ENCODE measurements around the gene RPS21.

The RPS21 gene

DNA sequence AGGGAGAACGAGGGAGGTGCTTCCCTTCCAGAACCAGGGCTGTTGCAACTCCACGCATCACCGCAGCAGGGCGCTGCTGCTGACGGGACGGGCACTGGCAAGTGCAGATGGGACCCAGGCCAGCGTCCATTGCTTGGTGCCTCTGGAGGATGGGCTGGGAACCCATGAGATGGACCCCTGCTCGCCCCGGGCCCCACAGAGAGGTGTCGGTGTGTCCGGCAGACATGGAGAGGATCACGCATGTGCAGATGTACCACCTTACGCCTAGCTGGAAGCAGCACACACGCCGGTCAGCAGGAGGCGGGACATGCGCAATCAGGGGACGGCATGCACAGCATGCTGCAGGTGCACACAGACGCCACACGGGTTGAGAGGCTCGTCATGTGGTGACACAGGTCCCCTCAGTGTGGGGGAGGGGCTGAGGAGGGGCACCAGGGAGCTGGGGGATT is 14.5 kb downstream of the RPS21 start:
- TF ChIP-seq, protein P1, sequence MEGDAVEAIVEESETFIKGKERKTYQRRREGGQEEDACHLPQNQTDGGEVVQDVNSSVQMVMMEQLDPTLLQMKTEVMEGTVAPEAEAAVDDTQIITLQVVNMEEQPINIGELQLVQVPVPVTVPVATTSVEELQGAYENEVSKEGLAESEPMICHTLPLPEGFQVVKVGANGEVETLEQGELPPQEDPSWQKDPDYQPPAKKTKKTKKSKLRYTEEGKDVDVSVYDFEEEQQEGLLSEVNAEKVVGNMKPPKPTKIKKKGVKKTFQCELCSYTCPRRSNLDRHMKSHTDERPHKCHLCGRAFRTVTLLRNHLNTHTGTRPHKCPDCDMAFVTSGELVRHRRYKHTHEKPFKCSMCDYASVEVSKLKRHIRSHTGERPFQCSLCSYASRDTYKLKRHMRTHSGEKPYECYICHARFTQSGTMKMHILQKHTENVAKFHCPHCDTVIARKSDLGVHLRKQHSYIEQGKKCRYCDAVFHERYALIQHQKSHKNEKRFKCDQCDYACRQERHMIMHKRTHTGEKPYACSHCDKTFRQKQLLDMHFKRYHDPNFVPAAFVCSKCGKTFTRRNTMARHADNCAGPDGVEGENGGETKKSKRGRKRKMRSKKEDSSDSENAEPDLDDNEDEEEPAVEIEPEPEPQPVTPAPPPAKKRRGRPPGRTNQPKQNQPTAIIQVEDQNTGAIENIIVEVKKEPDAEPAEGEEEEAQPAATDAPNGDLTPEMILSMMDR (IDR thresholded peaks at IDR 0.05; ENCODE audit: extremely low read depth, missing control alignments) = no peak
- DNase-seq (ENCODE audit: low spot score) = no peak

DNA sequence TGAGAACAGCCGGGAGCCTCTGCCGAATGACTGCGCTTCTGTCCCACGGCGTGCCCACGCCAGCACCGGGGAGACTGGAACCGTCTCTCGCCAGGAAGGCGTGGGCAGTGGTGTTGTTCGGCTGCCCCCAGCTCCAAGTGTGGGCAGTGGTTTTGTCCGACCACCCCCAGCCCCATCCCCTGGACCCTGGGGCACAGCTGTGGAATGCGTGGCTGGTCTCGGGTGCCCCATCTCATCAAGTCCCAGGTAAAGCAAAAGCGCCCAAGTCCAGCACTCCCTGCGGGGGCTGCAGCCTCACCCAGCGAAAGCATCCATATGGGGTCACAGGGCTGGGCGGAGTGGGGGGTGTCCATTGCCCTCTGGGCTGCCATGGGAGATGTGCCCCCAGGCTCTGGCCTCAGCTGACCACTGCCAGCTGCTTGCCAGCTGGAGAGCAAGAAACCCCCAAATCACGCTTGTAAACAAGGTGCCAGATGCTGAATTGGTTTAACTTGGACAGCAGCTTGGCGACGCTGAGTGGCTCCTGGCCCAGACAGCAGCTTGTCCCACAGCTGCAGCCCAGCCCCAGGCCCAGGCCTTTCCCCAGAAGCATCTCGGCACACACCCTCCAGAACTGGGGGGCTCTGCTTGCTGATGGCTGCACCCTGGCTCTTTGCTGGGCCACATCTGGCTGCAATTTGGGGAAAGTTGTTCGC is 15.7 kb downstream of the RPS21 start:
- TF ChIP-seq, protein P1 (IDR thresholded peaks at IDR 0.05; ENCODE audit: extremely low read depth, missing control alignments) = no peak
- no peak for DNase-seq (ENCODE audit: low spot score)

DNA sequence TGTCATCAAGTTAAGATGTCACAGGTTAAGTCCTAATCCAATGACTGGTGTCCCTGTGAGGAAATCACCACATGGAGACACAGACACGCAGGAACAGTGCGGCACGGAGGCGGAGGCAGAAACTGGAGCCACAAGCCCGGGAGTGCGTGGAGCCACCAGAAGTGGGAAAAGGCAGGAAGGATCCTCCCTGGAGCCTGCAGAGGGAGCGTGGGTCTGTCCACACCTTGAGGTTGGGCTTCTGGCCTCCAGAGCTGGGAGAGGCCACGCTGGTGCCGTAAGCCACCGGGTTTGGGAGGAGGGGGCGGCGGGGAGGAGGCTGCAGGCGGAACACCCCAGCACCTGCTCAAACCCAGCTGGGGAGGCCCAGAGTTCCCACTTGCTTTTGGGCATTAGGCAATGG is 16.4 kb downstream of the RPS21 start:
- TF ChIP-seq, protein P1 (IDR thresholded peaks at IDR 0.05; ENCODE audit: extremely low read depth, missing control alignments) = no peak
- no peak for DNase-seq (ENCODE audit: low spot score)

DNA sequence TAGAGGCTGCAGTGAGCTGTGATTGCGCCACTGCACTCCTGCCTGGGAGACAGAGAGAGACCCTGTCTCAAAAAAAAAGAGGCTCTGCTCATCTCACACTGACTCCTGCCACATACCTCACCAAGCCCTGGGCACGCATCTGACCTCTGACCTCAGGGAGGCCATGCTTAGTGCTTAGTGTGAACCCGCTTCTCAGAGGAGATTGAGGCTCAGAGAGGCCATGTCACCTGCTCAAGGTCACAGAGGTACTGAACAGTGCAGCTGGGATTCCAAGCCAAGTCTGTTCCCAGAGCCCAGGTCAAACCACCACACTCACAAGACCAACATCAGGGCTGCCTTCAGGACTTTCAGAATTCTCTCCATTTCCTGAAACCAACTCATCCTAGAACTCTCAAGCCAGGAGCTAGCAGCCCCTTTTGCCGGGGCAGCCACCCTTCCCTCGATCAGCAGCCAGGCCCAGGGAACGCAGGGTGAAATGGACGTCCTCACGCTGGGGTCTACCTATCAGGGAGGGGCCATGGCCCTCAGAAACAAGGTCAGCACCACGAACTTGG is 17.3 kb downstream of the RPS21 start:
- DNase-seq (ENCODE audit: low spot score) = no peak
- TF ChIP-seq, protein P1 (IDR thresholded peaks at IDR 0.05; ENCODE audit: extremely low read depth, missing control alignments) = no peak

DNA sequence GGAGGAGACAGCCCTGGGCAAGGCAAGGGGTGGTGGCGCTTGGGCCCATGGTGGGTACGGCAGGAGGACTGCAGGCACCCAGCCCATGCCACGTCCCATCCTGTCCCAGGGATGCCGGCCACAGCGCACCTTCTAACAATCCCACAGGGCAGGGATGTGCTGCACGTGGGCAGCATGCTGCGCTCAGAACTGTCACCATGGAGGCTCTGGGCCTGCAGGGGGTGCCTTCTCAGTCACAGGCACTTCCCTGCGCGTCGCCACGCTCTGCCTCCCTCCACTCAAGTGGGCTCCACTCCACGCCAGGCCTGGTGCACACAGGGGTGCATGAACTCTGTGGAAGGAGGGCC is 17.8 kb downstream of the RPS21 start:
- no peak for DNase-seq (ENCODE audit: low spot score)
- TF ChIP-seq, protein P1 (IDR thresholded peaks at IDR 0.05; ENCODE audit: extremely low read depth, missing control alignments) = no peak

DNA sequence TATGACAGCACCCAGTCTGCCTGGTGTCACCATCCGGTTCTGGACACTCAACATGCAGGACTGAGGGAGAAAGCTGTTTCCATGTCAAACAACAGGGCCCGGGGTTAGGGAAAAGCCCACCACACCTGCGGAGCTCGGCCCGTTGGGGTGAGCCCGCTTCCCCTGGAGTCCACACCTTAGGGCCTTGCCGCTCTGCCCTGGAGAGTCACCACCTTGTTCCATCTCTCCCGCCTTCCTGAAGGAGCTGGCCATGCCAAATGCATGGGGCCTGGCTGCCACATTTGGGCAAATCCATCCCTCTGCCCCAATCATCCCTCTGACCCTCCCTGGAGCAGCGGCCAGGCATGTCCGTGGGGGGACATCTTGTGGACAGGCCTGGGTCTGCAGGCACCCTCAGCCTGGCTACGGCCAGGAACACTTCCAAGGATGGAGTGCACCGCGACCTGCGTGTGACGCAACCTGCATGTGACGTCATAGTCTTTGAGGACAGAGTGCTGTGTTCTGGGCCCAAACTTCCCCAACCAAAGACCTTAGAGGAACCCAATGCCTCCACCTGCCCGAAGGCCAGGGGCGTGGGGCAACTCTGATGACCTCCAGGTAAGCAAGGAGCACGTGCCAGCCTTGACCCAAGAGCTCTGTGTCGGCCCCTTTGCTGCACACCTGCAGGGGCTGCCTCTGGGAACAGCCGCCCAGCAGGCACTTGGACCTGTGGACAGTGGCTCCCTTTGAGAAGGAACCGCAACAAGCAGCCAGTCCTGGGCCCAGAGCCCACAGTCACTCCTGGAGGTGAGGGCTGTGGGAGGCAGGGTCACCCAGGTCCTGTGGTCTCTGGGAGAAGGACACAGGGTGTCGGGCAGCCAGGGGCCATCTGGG is 18.4 kb downstream of the RPS21 start:
- TF ChIP-seq, protein P1 (IDR thresholded peaks at IDR 0.05; ENCODE audit: extremely low read depth, missing control alignments) = no peak
- DNase-seq (ENCODE audit: low spot score) = no peak

DNA sequence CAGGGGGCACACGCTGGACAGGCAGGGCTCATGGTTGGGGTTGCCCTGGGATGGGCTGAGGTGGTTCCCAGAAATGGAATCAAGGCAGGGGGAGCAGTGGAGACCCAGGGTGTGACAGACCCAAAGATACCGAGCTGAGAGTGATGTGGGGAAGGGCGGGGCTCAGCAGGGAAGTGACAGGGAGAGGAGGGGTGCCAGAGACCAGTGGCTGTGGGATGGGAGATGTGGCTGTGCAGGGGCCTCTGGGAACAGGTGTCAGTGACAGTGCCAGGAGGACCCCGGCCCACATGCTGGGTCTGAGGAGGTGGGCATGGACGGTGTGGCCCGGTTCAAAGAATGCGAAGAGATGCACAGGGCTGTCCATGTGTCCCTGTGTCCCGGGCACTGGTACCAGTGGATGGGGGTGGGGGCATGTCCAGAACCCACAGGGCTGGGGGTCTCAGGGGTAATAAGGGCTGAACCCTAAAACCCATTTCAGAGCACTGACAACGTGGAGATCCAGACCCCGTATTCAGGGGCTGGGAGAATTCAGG is 19.1 kb downstream of the RPS21 start:
- TF ChIP-seq, protein P1 (IDR thresholded peaks at IDR 0.05; ENCODE audit: extremely low read depth, missing control alignments) = no peak
- no peak for DNase-seq (ENCODE audit: low spot score)

Data from GM20000 (cell line).